HG02623 (cell line): ENCODE measurements around the gene FGF8.

Experiments
- ATAC-seq: cut with Tn5 transposase; IDR thresholded peaks from one replicate; pipeline ENCODE4 v1.9.1; 2021; ENCODE audit warnings: moderate library complexity; ENCODE audit not compliant: unreplicated experiment

The FGF8 gene

GRCh38 chr10:101741938-101742337 is 34.0 kb downstream of the FGF8 start:
- no peak for ATAC-seq

- ATAC-seq: no peak
Measured at GRCh38 chr10:101736666-101737065, 39.2 kb downstream of the FGF8 start.

- no peak for ATAC-seq
Measured at GRCh38 chr10:101732096-101732495, 43.8 kb downstream of the FGF8 start.

GRCh38 chr10:101726115-101726387 is 49.9 kb downstream of the FGF8 start:
- ATAC-seq: no peak

GRCh38 chr10:101725296-101726114 is 50.4 kb downstream of the FGF8 start:
- ATAC-seq: no peak

- no peak for ATAC-seq
Measured at GRCh38 chr10:101724446-101724845, 51.5 kb downstream of the FGF8 start.

GRCh38 chr10:101723176-101723575 is 52.7 kb downstream of the FGF8 start:
- ATAC-seq: no peak

- ATAC-seq: no peak
Measured at GRCh38 chr10:101721806-101722205, 54.1 kb downstream of the FGF8 start.

GRCh38 chr10:101720606-101721230 is 55.2 kb downstream of the FGF8 start:
- no peak for ATAC-seq
